IMR-90 (cell line): Measurements from ENCODE around the gene PCBP3. TPM values are rescaled to one million over a fixed set of nuclear protein-coding genes. Genes with fewer than 3 reads are reported as not detected.

Source experiments
- ATAC-seq: fragments of 200-7000 bp; cut with Tn5 transposase; 2 replicates; pipeline ENCODE4 v1.9.1; 2020; ENCODE audit warnings: low read depth, mild to moderate bottlenecking, moderate library complexity
- BruUV-seq: library from RNA; stranded (reverse); fragments of 400-500 nt; replicated peaks from 2 replicates; lab custom pipeline; 2021; lab: Mats Ljungman, UMichigan
- CTCF ChIA-PET: fragments of 300-600 bp; formaldehyde crosslinking; extraction: SDS; loops from one replicate; lab custom pipeline; 2021; ENCODE audit warnings: antibody characterized with exemption; lab: Yijun Ruan, JAX
- POLR2A ChIA-PET: fragments of 300-600 bp; sonication (Branson Sonifier 250); formaldehyde crosslinking; loops from one replicate; lab custom pipeline; 2022; ENCODE audit warnings: antibody characterized with exemption; ENCODE audit not compliant: unreplicated experiment; lab: Charles Lee
- DNase-seq: peaks from one replicate; pipeline ENCODE4 v3.0.0; 2013
- H2AFZ ChIP-seq: replicated peaks from 2 replicates; pipeline ENCODE3; 2013; ENCODE audit warnings: low read length, mild to moderate bottlenecking; ENCODE audit not compliant: poor library complexity
- H2AK5ac ChIP-seq: 2 replicates; pipeline ENCODE4 v1.6.1; 2013; ENCODE audit warnings: low read depth, low read length, inconsistent platforms
- H2AK9ac ChIP-seq: replicated peaks from 2 replicates; pipeline ENCODE3; 2013; ENCODE audit warnings: mild to moderate bottlenecking, low read depth, low read length, moderate library complexity; ENCODE audit not compliant: poor library complexity
- H2BK120ac ChIP-seq: 2 replicates; pipeline ENCODE4 v1.6.1; 2013; ENCODE audit warnings: low read depth, low read length, inconsistent platforms
- H2BK15ac ChIP-seq: 3 replicates; pipeline ENCODE4 v1.6.1; 2013; ENCODE audit warnings: low read depth, low read length, inconsistent platforms
- H2BK20ac ChIP-seq: 2 replicates; pipeline ENCODE4 v1.6.1; 2013; ENCODE audit warnings: low read depth, mild to moderate bottlenecking, inconsistent platforms, low read length, moderate library complexity
- H2BK5ac ChIP-seq: 2 replicates; pipeline ENCODE4 v1.6.1; 2013; ENCODE audit warnings: mild to moderate bottlenecking, low read depth, low read length, inconsistent platforms; ENCODE audit not compliant: poor library complexity, severe bottlenecking
- H3K14ac ChIP-seq: replicated peaks from 2 replicates; pipeline ENCODE4 v1.6.1; 2013; ENCODE audit warnings: low read depth, low read length, inconsistent platforms
- H3K18ac ChIP-seq: 2 replicates; pipeline ENCODE4 v1.6.1; 2013; ENCODE audit warnings: low read depth, low read length, control low read depth
- H3K23ac ChIP-seq: 2 replicates; pipeline ENCODE4 v1.6.1; 2013; ENCODE audit warnings: low read depth, low read length, inconsistent platforms
- H3K27ac ChIP-seq: 2 replicates; pipeline ENCODE4 v1.5.1; 2013; ENCODE audit warnings: mild to moderate bottlenecking, control low read depth, low read length; ENCODE audit not compliant: insufficient read depth
- H3K27me3 ChIP-seq: 2 replicates; pipeline ENCODE4 v1.6.1; 2013; ENCODE audit warnings: low read length; ENCODE audit not compliant: control insufficient read depth, insufficient read depth
- H3K36me3 ChIP-seq: 2 replicates; pipeline ENCODE4 v1.6.1; 2013; ENCODE audit warnings: low read length, mixed read lengths; ENCODE audit not compliant: control insufficient read depth, insufficient read depth
- H3K4ac ChIP-seq: 2 replicates; pipeline ENCODE4 v1.6.1; 2013; ENCODE audit warnings: low read depth, low read length, inconsistent platforms
- H3K4me1 ChIP-seq: 2 replicates; pipeline ENCODE4 v1.6.1; 2013; ENCODE audit warnings: low read length, mixed read lengths; ENCODE audit not compliant: control insufficient read depth, insufficient read depth
- H3K4me2 ChIP-seq: 2 replicates; pipeline ENCODE4 v1.6.1; 2013; ENCODE audit warnings: low read depth, mild to moderate bottlenecking, control low read depth, low read length, moderate library complexity
- H3K4me3 ChIP-seq: 2 replicates; pipeline ENCODE4 v1.5.1; 2013; ENCODE audit warnings: low read depth, mild to moderate bottlenecking, control low read depth, low read length, moderate library complexity; ENCODE audit not compliant: insufficient read depth
- H3K56ac ChIP-seq: 2 replicates; pipeline ENCODE4 v1.6.1; 2013; ENCODE audit warnings: low read length, inconsistent platforms; ENCODE audit not compliant: insufficient read depth; ENCODE audit errors: extremely low read depth
- H3K79me1 ChIP-seq, 2 experiments: 2 replicates each; pipeline ENCODE4 v1.6.1; 2013; ENCODE audit warnings: low read length in 2 of 2, inconsistent platforms in 1 of 2, low read depth in 1 of 2
- H3K9ac ChIP-seq: 2 replicates; pipeline ENCODE4 v1.6.1; 2013; ENCODE audit warnings: low read depth, low read length, control low read depth
- H3K9me1 ChIP-seq: 2 replicates; pipeline ENCODE4 v1.6.1; 2013; ENCODE audit warnings: low read length, inconsistent platforms; ENCODE audit not compliant: insufficient read depth
- H3K9me3 ChIP-seq: 2 replicates; pipeline ENCODE4 v1.6.1; 2013; ENCODE audit warnings: low read length; ENCODE audit not compliant: control insufficient read depth, insufficient read depth
- H4K20me1 ChIP-seq: 2 replicates; pipeline ENCODE4 v1.6.1; 2013; ENCODE audit warnings: low read length, inconsistent platforms; ENCODE audit not compliant: insufficient read depth
- H4K5ac ChIP-seq: 2 replicates; pipeline ENCODE4 v1.6.1; 2013; ENCODE audit warnings: mild to moderate bottlenecking, low read depth, low read length, control low read depth
- H4K8ac ChIP-seq, 2 experiments: 2 replicates each; pipeline ENCODE4 v1.6.1; 2013; ENCODE audit warnings: low read depth in 2 of 2, low read length in 2 of 2, control low read depth in 1 of 2, inconsistent platforms in 1 of 2
- H4K91ac ChIP-seq: 2 replicates; pipeline ENCODE4 v1.6.1; 2013; ENCODE audit warnings: low read depth, low read length, inconsistent platforms; ENCODE audit not compliant: insufficient read depth
- BHLHE40 ChIP-seq: fragments of 150-350 bp; IDR thresholded peaks from 2 replicates; pipeline ENCODE4 v1.6.1; 2016; ENCODE audit warnings: mild to moderate bottlenecking, low read depth, low read length
- CEBPB ChIP-seq: IDR thresholded peaks from 2 replicates; pipeline ENCODE4 v1.6.1; 2012; ENCODE audit warnings: low read depth, low read length, improper control_type of control experiment
- CHD1 ChIP-seq: IDR thresholded peaks from 2 replicates; pipeline ENCODE4 v1.6.1; 2012; ENCODE audit warnings: low read depth, low read length, improper control_type of control experiment
- CTCF ChIP-seq: conservative IDR thresholded peaks from 2 replicates; pipeline ENCODE4 v1.5.1; 2012; ENCODE audit warnings: mild to moderate bottlenecking, low read depth, low read length, improper control_type of control experiment
- FOS ChIP-seq: fragments of 150-350 bp; IDR thresholded peaks from 2 replicates; pipeline ENCODE4 v1.6.1; 2016; ENCODE audit warnings: low read depth, low read length
- MAFK ChIP-seq: IDR thresholded peaks from 2 replicates; pipeline ENCODE4 v1.6.1; 2012; ENCODE audit warnings: low read depth, low read length, improper control_type of control experiment
- MAZ ChIP-seq: IDR thresholded peaks from 2 replicates; pipeline ENCODE4 v1.6.1; 2012; ENCODE audit warnings: low read depth, mild to moderate bottlenecking, low read length, improper control_type of control experiment, moderate library complexity, borderline replicate concordance
- MXI1 ChIP-seq: IDR thresholded peaks from 2 replicates; pipeline ENCODE4 v1.6.1; 2012; ENCODE audit warnings: low read depth, mild to moderate bottlenecking, low read length, moderate library complexity, borderline replicate concordance
- NFE2L2 ChIP-seq: fragments of 150-350 bp; IDR thresholded peaks from 2 replicates; pipeline ENCODE4 v1.6.1; 2016; ENCODE audit warnings: low read depth, mild to moderate bottlenecking, low read length
- POLR2A ChIP-seq: IDR thresholded peaks from 2 replicates; pipeline ENCODE4 v1.6.1; 2012; ENCODE audit warnings: mild to moderate bottlenecking, low read depth, low read length
- RAD21 ChIP-seq: IDR thresholded peaks from 2 replicates; pipeline ENCODE4 v1.6.1; 2012; ENCODE audit warnings: low read length, improper control_type of control experiment
- RCOR1 ChIP-seq: IDR thresholded peaks from 2 replicates; pipeline ENCODE4 v1.6.1; 2012; ENCODE audit warnings: mild to moderate bottlenecking, low read length, improper control_type of control experiment; ENCODE audit not compliant: insufficient replicate concordance
- RFX5 ChIP-seq: IDR thresholded peaks from 2 replicates; pipeline ENCODE4 v1.8.0; 2012; ENCODE audit warnings: low read depth, mild to moderate bottlenecking, low read length, moderate library complexity
- SMC3 ChIP-seq: fragments of 150-350 bp; IDR thresholded peaks from 2 replicates; pipeline ENCODE4 v1.6.1; 2016; ENCODE audit warnings: low read depth, mild to moderate bottlenecking, antibody characterized with exemption, low read length, moderate library complexity
- USF2 ChIP-seq: fragments of 150-350 bp; IDR thresholded peaks from 2 replicates; pipeline ENCODE4 v1.6.1; 2017; ENCODE audit warnings: mild to moderate bottlenecking, antibody characterized with exemption, low read length, low read depth
- WGBS, 2 experiments: methylation state at CpG; one replicate each; pipeline versions ENCODE4 v1.1.5 to v1.1.7; 2013; ENCODE audit warnings: missing lambda C conversion rate in 2 of 2; ENCODE audit not compliant: insufficient read length in 1 of 2; ENCODE audit errors: extremely low coverage in 2 of 2; 5-methylcytosine and 5-hydroxymethylcytosine counted together
- dilution Hi-C: fragments of 300-500 bp; cut with HindIII; formaldehyde crosslinking; loops from one replicate; pipeline ENCODE4 v1.14.3; 2018; ENCODE audit warnings: low sequenced_read_pairs; ENCODE audit not compliant: unreplicated experiment
- in situ Hi-C: fragments of 300-500 bp; cut with MboI; formaldehyde crosslinking; loops from 3 replicates; pipeline ENCODE4 v1.14.3; 2019; ENCODE audit warnings: low sequenced_read_pairs, inconsistent platforms, mixed read lengths
- intact Hi-C: fragments of 100-400 bp; cut with micrococcal nuclease; formaldehyde crosslinking; loops from 2 replicates; pipeline ENCODE4 v1.10.0; 2022
- polyA plus RNA-seq, 3 experiments: library from polyadenylated mRNA; depleted of rRNA; stranded (reverse); fragments of >200 nt; gene quantifications; 2 replicates each; pipeline ENCODE4 v1.2.3, GENCODE V29; 2012; ENCODE audit warnings: low replicate concordance in 1 of 3
- total RNA-seq: library from RNA; depleted of rRNA; stranded (reverse); fragments of >200 nt; gene quantifications from 2 replicates; pipeline ENCODE4 v1.2.3, GENCODE V29; 2012

PCBP3 gene
- total and polyA plus RNA-seq, 2 of the 4 experiments (the other 2 are of a cell fraction), result 2.9 to 3.9 TPM

GRCh38 chr21:45976701-45977311 is 333.3 kb downstream of the PCBP3 start:
- POLR2A ChIA-PET, result interaction anchor here (0.5 kb wide), 1 partner anchor 318 kb away, joined by 5 read pairs; no protein-coding TSS in a partner anchor
- dilution Hi-C loops (no loop called here), intact Hi-C loops (loop anchor here (10.0 kb wide), 1 partner anchor 348 kb away; the partner anchor contains the start of genes C21orf58 and PCNT), in situ Hi-C loops (no loop called here)
- no peak overlapping the region for H3K23ac ChIP-seq
- H4K5ac ChIP-seq, result no peak overlapping the region
- no peak overlapping the region for H3K27ac ChIP-seq
- no peak overlapping the region for H3K9ac ChIP-seq
- H3K4me3 ChIP-seq, result no peak overlapping the region
- H3K4ac ChIP-seq, result peak overlapping the region; percentile 46; the same call in 1 of the 2 replicates
- H2AK5ac ChIP-seq, result peak overlapping the region; percentile 62
- peak overlapping the region in 1 of 2 experiments; percentile 2; a peak in 1 of 4 replicates for H4K8ac ChIP-seq
- H2BK5ac ChIP-seq, result no peak overlapping the region
- H3K9me3 ChIP-seq, result no peaks in the 10 kb centered on the region
- WGBS, 2 experiments, result 80% methylated on average over 1 of the region's 11 CpGs; no CpG with 5 or more reads in 1 of the 2 experiments
- no peak for DNase-seq
- H3K18ac ChIP-seq, result no peak overlapping the region
- H2AK9ac ChIP-seq, result no peak overlapping the region
- no peak overlapping the region for H3K4me2 ChIP-seq
- peak overlapping the region; percentile 27 for H2BK120ac ChIP-seq
- ATAC-seq, result no peak
- H4K91ac ChIP-seq, result 0 out of 2 replicates have a peak overlapping the region, but pooled peaks have one; percentile 12
- H3K27me3 ChIP-seq, result no peaks in the 10 kb centered on the region
- peaks cover 0 to 36% of the 10 kb centered on the region in 2 experiments; a peak in 2 of 4 replicates for H3K79me1 ChIP-seq
- 0 out of 3 replicates have a peak overlapping the region, but pooled peaks have one; percentile 17 for H2BK15ac ChIP-seq
- no peak overlapping the region for H2AFZ ChIP-seq
- peaks cover 39% of the 10 kb centered on the region for H3K4me1 ChIP-seq
- CTCF ChIA-PET, result no interaction called here
- no peak overlapping the region for H2BK20ac ChIP-seq
- no peaks in the 10 kb centered on the region; the same call in 1 of the 2 replicates for H3K9me1 ChIP-seq
- BruUV-seq, result no TSS peak
- H4K20me1 ChIP-seq, result peaks cover 2% of the 10 kb centered on the region
- H3K14ac ChIP-seq, result no peak overlapping the region
- no peaks in the 10 kb centered on the region for H3K36me3 ChIP-seq
- no peak overlapping the region for H3K56ac ChIP-seq
- TF ChIP-seq CEBPB (no peak), CTCF (no peak), MAFK (no peak), CHD1 (no peak), RFX5 (no peak), RCOR1 (no peak), POLR2A (no peak), USF2 (no peak), MAZ (no peak), FOS (no peak), SMC3 (no peak), RAD21 (no peak), MXI1 (no peak), NFE2L2 (no peak), BHLHE40 (no peak)
